ENCODE data around the gene NOC3L.

Gene NOC3L

DNA sequence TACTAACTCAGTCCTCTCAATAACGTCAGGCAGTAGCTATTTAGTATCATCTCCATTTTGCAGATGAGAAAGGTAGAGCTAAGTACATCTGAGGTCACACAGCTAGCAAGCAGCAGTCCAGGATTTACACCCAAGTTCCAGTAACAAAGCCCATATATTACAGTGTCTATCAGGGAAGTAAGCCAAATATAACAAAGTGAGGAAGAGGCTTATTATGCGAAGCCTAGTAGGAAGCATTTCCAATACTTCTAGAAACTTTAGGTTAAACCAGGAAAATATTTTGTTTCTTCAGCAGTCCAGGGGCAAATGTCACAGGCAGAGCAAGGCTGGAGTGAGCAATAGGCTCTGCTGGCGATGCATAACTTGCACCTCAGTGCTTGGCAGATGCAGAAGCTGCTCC, 53.9 kb downstream of the NOC3L start:
- no peak for FAIRE-seq

DNA sequence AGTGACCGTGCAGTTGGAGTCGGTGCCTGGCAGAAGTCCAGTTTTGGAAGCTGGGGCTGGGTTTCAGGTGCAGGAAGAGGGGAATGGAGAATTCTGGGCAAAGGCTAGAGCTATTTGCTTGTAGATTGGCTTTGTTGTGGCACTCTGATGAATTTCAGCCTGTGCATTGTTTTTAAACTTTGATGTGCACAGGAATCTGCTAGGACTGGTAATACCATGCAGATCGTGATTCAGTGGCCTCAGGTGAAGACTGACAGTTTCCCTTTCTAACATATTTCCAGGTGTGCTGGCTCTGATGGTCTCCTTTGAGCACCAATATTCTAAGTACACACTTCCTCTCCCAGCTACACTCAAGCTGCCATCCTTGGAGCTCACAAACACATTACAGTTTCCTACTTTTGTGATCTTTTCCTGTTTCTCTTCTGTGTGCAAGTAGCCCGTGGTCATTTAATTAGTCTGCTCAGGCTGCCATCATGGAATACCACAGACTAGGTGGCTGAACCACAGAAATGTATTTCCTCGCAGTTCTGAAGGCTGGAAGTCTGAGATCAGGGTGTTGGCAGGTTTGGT, 55.6 kb downstream of the NOC3L start:
- FAIRE-seq (no peak), DNase-seq (ENCODE audit: extremely low spot score, insufficient read length, low read depth) (no peak)

More for the DNA sequence above, 53.9 kb downstream of the NOC3L start:
- DNase-seq (ENCODE audit: extremely low spot score, insufficient read length, low read depth) = no peak

DNA sequence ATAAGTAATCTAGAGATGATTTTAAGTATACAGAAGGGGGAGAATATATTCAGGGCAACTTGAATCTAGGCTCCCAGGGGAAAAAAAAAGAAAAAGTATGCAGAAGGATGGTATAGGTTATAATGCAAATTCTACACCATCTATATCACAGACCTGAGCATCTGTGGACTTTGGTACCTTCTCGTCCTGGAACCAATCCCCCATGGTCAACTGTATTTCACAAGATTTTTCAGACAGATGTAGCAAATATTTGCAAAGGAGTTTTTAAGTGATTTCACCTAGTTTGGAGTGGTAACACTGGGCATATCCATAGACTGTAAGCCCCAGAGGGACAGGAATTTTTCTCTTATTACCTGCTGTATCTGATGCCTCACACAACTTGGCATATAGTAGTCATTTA, 58.8 kb downstream of the NOC3L start:
- FAIRE-seq (no peak), DNase-seq (ENCODE audit: extremely low spot score, insufficient read length, low read depth) (no peak)

DNA sequence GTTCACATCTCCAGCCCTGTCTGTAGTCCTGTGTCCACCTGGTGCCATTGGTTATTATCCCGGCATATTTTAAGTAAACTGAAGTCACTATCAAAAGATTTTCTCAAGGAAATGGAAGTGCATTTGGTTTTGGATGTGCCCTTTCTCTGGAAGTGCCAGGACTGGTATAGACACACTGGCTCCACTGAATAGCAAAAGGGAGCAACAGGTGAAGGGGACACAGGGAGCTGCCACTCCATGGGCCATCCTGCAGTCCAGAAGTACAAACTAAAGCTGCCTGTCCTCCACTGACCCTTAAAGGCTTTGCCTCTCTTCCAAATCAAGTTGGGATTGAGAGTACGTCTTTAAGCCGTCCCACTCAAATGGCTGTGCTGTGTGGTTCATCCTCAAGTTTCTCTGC, 62.7 kb downstream of the NOC3L start:
- no peak for DNase-seq (ENCODE audit: extremely low spot score, insufficient read length, low read depth)
- FAIRE-seq = no peak

DNA sequence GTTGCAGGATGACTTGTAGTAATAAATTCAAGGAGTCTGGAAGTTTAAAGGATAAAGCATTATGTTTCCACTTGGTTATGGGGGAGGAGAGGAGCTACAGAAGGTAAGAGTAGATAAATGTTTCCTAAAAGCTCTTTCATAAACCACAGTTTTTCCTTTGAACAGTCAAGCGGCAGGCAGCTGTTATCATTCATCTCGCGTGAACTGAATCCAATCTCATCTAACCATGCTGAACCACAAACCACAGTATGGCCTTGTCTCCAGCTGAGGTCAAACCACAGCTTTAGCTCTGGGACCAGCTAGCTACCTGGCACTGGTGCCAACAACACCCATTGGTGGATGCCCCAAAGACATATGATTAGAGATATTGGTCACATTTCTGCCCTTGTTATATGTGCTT, 63.3 kb downstream of the NOC3L start:
- no peak for FAIRE-seq
- DNase-seq (ENCODE audit: extremely low spot score, insufficient read length, low read depth) = no peak

DNA sequence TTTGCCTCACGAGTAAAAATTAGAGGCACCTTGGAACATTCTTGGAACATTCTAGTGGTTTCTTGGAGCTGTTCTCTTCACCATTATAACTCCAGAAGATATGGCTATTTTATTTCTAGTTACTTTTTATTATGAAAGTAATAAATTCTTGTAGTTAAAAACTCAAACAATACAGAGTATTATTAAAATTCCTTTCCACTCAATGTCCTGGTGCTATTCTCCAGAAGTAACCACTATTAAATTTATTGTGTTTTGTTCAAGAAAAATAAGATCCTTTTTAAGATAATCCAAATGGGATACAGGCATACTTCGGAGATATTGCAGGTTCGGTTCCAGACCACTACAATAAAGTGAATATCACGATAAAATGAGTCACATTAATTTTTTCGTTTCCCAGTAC, 68.6 kb downstream of the NOC3L start:
- no peak for DNase-seq (ENCODE audit: extremely low spot score, insufficient read length, low read depth)
- FAIRE-seq = no peak

DNA sequence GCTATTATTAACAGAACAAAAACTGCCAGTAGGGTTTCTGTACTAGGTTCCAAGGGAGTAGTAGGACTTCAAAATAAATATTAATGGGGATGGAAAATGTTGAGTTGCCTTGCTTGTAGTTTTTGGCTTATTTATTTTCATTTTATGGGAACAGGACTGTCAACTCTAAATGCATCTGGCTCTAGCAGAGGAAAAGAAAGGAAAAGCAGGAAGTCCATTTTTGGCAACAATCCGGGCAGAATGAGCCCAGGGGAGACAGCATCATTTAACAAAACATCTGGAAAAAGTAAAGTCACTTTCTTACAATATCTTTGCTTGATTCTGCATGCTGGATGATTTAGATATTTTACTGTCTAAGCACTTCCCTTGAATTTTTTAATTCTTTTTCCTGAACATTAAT, 69.4 kb downstream of the NOC3L start:
- DNase-seq (ENCODE audit: extremely low spot score, insufficient read length, low read depth) (no peak), FAIRE-seq (no peak)

DNA sequence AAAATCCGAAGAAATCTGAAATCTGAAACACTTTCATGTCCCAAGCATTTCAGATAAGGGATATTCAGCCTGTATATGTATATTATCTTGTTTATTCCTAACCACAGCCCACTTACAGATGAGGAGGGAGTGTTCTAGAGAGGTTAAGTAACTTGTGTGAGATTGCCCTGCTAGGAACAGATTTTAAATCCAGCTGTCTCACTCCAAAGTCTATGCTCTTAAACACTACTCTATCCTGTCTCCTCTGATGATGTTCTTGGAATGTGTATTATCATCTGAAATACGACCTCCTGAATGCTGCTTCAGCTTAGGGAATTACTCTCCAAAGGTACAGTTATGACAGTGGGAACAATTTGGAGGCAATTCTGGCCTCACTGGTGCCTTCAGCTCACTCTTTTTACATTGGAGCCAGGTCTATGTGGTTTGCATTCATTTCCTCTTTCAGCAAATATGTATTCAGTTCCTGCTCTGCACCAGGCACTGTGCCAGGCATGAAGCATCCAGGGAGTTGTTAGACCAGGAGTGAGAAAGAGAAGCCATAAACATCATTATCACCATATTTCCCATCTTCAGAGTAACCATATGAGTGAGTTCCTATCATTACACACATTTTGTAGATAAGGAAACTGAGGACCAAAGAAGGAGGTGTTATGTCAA, 70.2 kb downstream of the NOC3L start:
- no peak for FAIRE-seq

DNA sequence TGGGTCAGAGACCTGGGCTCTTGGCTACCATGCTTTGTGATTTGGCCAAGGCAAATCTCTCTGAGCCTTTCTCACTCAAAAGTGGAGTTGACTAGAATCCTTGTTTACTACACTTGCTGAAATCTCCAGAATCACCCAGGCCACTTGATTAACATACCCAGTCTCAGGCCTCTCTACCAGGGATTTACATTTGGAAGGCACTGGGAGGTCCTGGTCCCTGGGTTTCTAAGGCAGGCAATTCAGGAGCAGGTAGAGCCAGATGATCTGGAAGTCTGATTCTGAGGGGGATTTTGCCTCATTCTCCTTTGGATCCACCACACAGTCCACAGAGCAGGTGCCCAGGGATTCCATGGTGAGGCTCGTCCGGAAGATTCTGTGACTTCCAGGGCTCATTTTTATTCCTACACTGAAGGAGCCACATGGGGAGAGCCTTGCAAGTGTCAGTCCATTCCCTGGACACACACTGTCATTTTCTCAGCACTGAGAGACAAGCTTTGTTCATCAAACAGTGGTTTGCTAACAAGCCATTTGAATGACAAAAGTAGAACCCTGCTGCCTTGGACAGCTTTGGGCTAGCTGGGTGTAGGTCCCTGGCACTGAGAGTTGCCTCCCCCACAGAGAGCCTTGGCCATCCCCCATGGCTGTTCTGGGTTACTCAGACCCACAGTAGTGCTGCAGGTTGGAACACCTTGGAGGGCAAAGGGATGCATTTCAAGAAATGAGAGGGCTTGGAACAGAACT, 74.2 kb downstream of the NOC3L start:
- DNase-seq (ENCODE audit: extremely low spot score, insufficient read length, low read depth) = no peak

More for the DNA sequence above, 70.2 kb downstream of the NOC3L start:
- DNase-seq (ENCODE audit: extremely low spot score, insufficient read length, low read depth) = no peak

DNA sequence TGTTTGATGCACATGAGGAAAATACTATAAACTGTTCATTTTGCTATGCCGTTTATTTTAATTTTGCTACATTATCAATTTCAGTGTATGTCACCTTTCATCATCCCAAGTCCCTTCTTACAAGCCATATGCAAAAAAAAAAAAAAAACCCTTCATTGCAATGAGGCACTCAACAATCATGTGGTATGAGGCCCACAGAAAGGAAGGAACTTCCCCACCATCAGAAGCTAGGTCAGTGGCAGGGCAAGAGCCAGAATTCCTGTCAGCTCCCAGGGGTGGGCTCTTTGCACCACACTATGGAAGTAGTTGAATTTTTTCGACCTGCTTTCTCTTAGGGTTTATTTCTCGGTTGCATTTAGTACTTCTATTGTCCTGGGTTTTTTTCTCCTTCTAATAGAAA, 75.4 kb downstream of the NOC3L start:
- DNase-seq (ENCODE audit: extremely low spot score, insufficient read length, low read depth) (no peak), FAIRE-seq (no peak)

More for the DNA sequence above, 74.2 kb downstream of the NOC3L start:
- FAIRE-seq = no peak

DNA sequence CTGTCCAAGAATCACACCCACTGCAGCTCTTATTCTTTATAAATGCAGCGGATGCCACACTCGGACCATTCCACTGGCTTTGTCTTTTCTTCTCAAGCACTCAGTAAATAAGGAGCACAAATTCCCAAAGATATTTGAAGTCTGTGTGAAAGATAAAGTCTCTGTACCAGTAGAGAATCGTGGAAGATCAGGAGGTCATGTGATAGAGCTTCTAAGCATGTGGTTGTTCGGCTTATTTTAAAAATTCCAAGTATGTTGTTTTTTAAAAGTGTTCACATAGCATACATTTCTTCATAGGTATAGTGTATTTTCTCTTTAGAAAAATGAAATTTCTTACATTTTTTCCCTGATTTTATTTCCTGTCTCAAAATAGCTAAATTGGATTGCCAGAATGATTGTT, 75.8 kb downstream of the NOC3L start:
- DNase-seq (ENCODE audit: extremely low spot score, insufficient read length, low read depth) (no peak), FAIRE-seq (no peak)

DNA sequence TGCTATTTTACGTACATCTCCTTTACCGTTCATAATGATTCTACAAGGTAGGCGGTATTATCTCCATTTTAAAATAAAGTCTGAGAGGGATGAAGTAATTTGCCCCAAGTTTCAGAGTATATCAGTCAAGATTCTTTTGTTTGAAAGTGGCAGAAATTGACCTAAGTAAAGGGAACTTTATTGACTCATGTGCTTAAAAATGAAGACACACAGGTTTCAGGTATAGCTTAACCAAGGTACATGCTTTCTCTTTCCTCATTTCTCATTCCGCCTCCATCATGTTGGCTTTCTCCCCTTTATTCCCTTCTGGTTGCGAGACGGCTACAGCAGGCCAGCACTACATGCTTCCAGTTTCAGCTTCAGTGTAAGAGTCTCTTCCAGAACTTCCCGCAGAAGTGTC, 77.5 kb downstream of the NOC3L start:
- FAIRE-seq = no peak
- DNase-seq (ENCODE audit: extremely low spot score, insufficient read length, low read depth) = no peak

Data from GM18507 (cell line).